Measurements from ENCODE around the gene NPC1L1.

GRCh38 chr7:44518761-44519160 is 22.4 kb downstream of the NPC1L1 start:
- TF ChIP-seq CTCF (IDR thresholded peaks at IDR 0.05 in 4 of 5, conservative IDR thresholded peaks at IDR 0.05 in 1 of 5) (no peak), POLR2A (IDR thresholded peaks at IDR 0.05) (no peak)
